ENCODE results near the gene ATXN1L.
"Not testable (repeated sequence)": the region's sequence is repeated elsewhere in the genome, so short reads cannot be mapped to it uniquely, and the experiment has no call there.

ATXN1L gene

GRCh38 chr16:71894921-71895678 lies 49.3 kb downstream of the ATXN1L start, which contains the start of gene IST1:
TSS of gene IST1 (plus strand) at chr16:71895531. CDS start at chr16:71915641, 20,110 bp downstream.
- DNase-seq: peak; percentile 97 to 98

GRCh38 chr16:71895679-71896365 lies 50.0 kb downstream of the ATXN1L start:
- peak in 1 of 2 donors; percentile 16 for DNase-seq

GRCh38 chr16:71896764-71897368 lies 51.1 kb downstream of the ATXN1L start:
- DNase-seq: no peak

GRCh38 chr16:71899171-71899570 lies 53.4 kb downstream of the ATXN1L start:
- DNase-seq: no peak

GRCh38 chr16:71902656-71903365 lies 57.0 kb downstream of the ATXN1L start:
- no peak for DNase-seq

GRCh38 chr16:71903608-71904007 lies 57.8 kb downstream of the ATXN1L start:
- no peak for DNase-seq

- DNase-seq: no peak
Observed at GRCh38 chr16:71904239-71904638, 58.5 kb downstream of the ATXN1L start.

GRCh38 chr16:71905765-71906164 lies 60.0 kb downstream of the ATXN1L start:
- DNase-seq: not testable (repeated sequence)

Measured in CD4-positive, alpha-beta T cell treated with Interleukin-1 beta for 1 hour (primary cell).